GM23338 (cell line): ENCODE measurements around the gene SEC61G. TPM values are rescaled to one million over a fixed set of nuclear protein-coding genes. Genes with fewer than 3 reads are reported as not detected.

Experiments used
- ATAC-seq: fragments of 200-7000 bp; cut with Tn5 transposase; 3 replicates; pipeline ENCODE4 v1.9.1; 2020
- DNase-seq: peaks from one replicate; pipeline ENCODE4 v3.0.0-alpha.2; 2015; ENCODE audit warnings: low spot score
- H2AFZ ChIP-seq: fragments of 200-600 bp; sonication (generic); 2 replicates; pipeline ENCODE4 v1.8.0; 2016; ENCODE audit warnings: antibody characterized with exemption, mild to moderate bottlenecking, moderate library complexity
- H3F3A ChIP-seq: fragments of 200-600 bp; sonication (generic); replicated peaks from 2 replicates; pipeline ENCODE4 v1.8.0; 2017; ENCODE audit warnings: antibody characterized with exemption, mixed run types, low read depth
- H3K27ac ChIP-seq: fragments of 200-600 bp; sonication (generic); 2 replicates; pipeline ENCODE4 v1.6.1; 2016; ENCODE audit warnings: low read depth
- H3K27me3 ChIP-seq: fragments of 200-600 bp; sonication (generic); 2 replicates; pipeline ENCODE4 v1.8.0; 2016; ENCODE audit warnings: mild to moderate bottlenecking, mixed run types, moderate library complexity; ENCODE audit not compliant: insufficient read depth
- H3K36me3 ChIP-seq: fragments of 200-600 bp; sonication (generic); 2 replicates; pipeline ENCODE4 v1.8.0; 2016; ENCODE audit warnings: mild to moderate bottlenecking; ENCODE audit not compliant: insufficient read depth
- H3K4me1 ChIP-seq: fragments of 200-600 bp; sonication (generic); 2 replicates; pipeline ENCODE4 v1.8.0; 2016; ENCODE audit warnings: mild to moderate bottlenecking, moderate library complexity; ENCODE audit not compliant: insufficient read depth
- H3K4me2 ChIP-seq: fragments of 200-600 bp; sonication (generic); 2 replicates; pipeline ENCODE4 v1.7.1; 2017; ENCODE audit warnings: mixed run types
- H3K4me3 ChIP-seq: fragments of 200-600 bp; sonication (generic); 2 replicates; pipeline ENCODE4 v1.6.1; 2016; ENCODE audit warnings: mixed run types
- H3K79me2 ChIP-seq: fragments of 200-600 bp; sonication (generic); replicated peaks from 2 replicates; pipeline ENCODE4 v1.8.0; 2017; ENCODE audit warnings: mild to moderate bottlenecking; ENCODE audit not compliant: insufficient read depth
- H3K9me2 ChIP-seq: fragments of 200-600 bp; sonication (generic); 2 replicates; pipeline ENCODE4 v1.8.0; 2017; ENCODE audit not compliant: insufficient read depth
- H4K20me1 ChIP-seq: fragments of 200-600 bp; sonication (generic); replicated peaks from 2 replicates; pipeline ENCODE4 v1.8.0; 2017; ENCODE audit warnings: mild to moderate bottlenecking; ENCODE audit not compliant: insufficient read depth
- H3K27ac Mint-ChIP-seq: 2 replicates; pipeline ENCODE4 v1.8.0; 2020; ENCODE audit warnings: inconsistent platforms, mild to moderate bottlenecking, moderate library complexity, mixed read lengths
- H3K27me3 Mint-ChIP-seq: 3 replicates; pipeline ENCODE4 v1.8.0; 2022; ENCODE audit warnings: low read depth, mild to moderate bottlenecking, moderate library complexity, mixed read lengths, inconsistent platforms; ENCODE audit not compliant: insufficient read depth, poor library complexity
- H3K36me3 Mint-ChIP-seq: 3 replicates; pipeline ENCODE4 v1.8.0; 2021; ENCODE audit warnings: low read depth, mild to moderate bottlenecking, inconsistent platforms, moderate library complexity, mixed read lengths
- H3K4me1 Mint-ChIP-seq: 3 replicates; pipeline ENCODE4 v1.8.0; 2020; ENCODE audit warnings: mild to moderate bottlenecking, inconsistent platforms, mixed read lengths
- H3K4me3 Mint-ChIP-seq: 3 replicates; pipeline ENCODE4 v1.8.0; 2021; ENCODE audit warnings: moderate library complexity, mild to moderate bottlenecking, inconsistent platforms, mixed read lengths
- H3K9me3 Mint-ChIP-seq: 3 replicates; pipeline ENCODE4 v1.8.0; 2020; ENCODE audit warnings: moderate library complexity, mild to moderate bottlenecking, inconsistent platforms, mixed read lengths
- CREB1 ChIP-seq: fragments of 250-450 bp; sonication (Bioruptor Pico); IDR thresholded peaks from 2 replicates; pipeline ENCODE4 v1.5.0; 2020; ENCODE audit warnings: low read depth, mild to moderate bottlenecking, moderate library complexity
- EZH2phosphoT487 ChIP-seq: fragments of 200-600 bp; sonication (generic); IDR thresholded peaks from one replicate; pipeline ENCODE4 v1.8.1; 2018; ENCODE audit warnings: antibody characterized with exemption; ENCODE audit not compliant: unreplicated experiment
- JUNB ChIP-seq: IDR thresholded peaks from one replicate; pipeline ENCODE4 v1.6.1; 2016; ENCODE audit warnings: antibody characterized with exemption; ENCODE audit not compliant: unreplicated experiment
- NANOG ChIP-seq: IDR thresholded peaks from 2 replicates; pipeline ENCODE4 v1.6.1; 2016; ENCODE audit warnings: antibody characterized with exemption, borderline replicate concordance
- POLR2AphosphoS5 ChIP-seq: IDR thresholded peaks from 2 replicates; pipeline ENCODE4 v1.6.1; 2016; ENCODE audit warnings: antibody characterized with exemption, low read depth
- REST ChIP-seq: IDR thresholded peaks from one replicate; pipeline ENCODE4 v1.6.1; 2018; ENCODE audit warnings: antibody characterized with exemption; ENCODE audit not compliant: unreplicated experiment
- STAT1 ChIP-seq: IDR thresholded peaks from one replicate; pipeline ENCODE4 v1.6.1; 2016; ENCODE audit warnings: antibody characterized with exemption; ENCODE audit not compliant: unreplicated experiment
- ZNF462 ChIP-seq: fragments of 250-450 bp; sonication (Bioruptor Pico); IDR thresholded peaks from 2 replicates; pipeline ENCODE4 v1.5.0; 2020; ENCODE audit warnings: mild to moderate bottlenecking, moderate library complexity
- polyA plus RNA-seq: library from polyadenylated mRNA; unstranded; fragments of >200 nt; fragmentation: Nextera tagmentation; extraction: Ambion mirVana; gene quantifications from 2 replicates; pipeline ENCODE4 v1.2.1, GENCODE V29; 2016
- total RNA-seq: library from RNA; depleted of rRNA; stranded (reverse); fragments of >200 nt; shearing (Covaris generic); gene quantifications from 2 replicates; pipeline ENCODE4 v1.2.3, GENCODE V29; 2014
- TF ChIP-seq, protein P1 (sequence below), 2 experiments: fragments of 200-600 bp in 1 of 2; sonication (generic) in 1 of 2; conservative IDR thresholded peaks; 2 replicates each; pipeline versions ENCODE4 v1.5.1 to v1.6.1; 2016 to 2017; ENCODE audit warnings: antibody characterized with exemption in 2 of 2, low read depth in 2 of 2, mild to moderate bottlenecking in 2 of 2, moderate library complexity in 1 of 2

The SEC61G gene
- total and polyA plus RNA-seq, 2 experiments from 2014 or later = 350 to 497 TPM

DNA sequence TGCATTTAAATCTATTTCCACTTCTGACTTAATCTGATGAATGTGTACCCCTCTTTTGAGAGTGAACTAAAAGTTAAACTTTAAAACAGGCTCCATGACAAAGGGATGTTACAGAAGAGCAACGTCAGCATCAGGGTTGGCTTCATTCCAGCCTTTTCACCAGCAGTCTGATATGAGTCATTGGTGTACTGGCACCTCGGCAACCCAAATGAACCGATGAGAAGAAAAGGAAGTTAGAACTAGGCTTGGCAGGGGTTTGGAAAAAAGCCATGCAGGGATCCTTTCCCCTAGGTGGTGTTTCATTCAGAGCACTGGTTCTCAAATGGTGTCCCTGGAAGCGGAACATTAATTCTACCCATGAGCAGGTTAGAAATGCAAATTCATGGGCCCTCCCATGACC lies 53.6 kb downstream of the SEC61G start:
- Mint-ChIP-seq H3K4me3 (no peak overlapping the region), H3K36me3 (peaks cover 18% of the 10 kb centered on the region; the same call in 2 of the 3 replicates), H3K27ac (no peak overlapping the region), H3K9me3 (peaks cover 31% of the 10 kb centered on the region), H3K4me1 (peaks cover 6% of the 10 kb centered on the region; the same call in 1 of the 3 replicates), H3K27me3 (peaks cover 4% of the 10 kb centered on the region)
- Histone ChIP-seq H3K4me2 (no peak overlapping the region), H3K27ac (no peak overlapping the region), H3K36me3 (peaks cover 10% of the 10 kb centered on the region), H2AFZ (0 out of 2 replicates have a peak overlapping the region, but pooled peaks have one; percentile 39), H4K20me1 (no peaks in the 10 kb centered on the region), H3K4me1 (peaks cover 10% of the 10 kb centered on the region; the same call in 1 of the 2 replicates), H3F3A (no peaks in the 10 kb centered on the region), H3K9me2 (peaks cover 3% of the 10 kb centered on the region; the same call in 1 of the 2 replicates), H3K79me2 (no peaks in the 10 kb centered on the region), H3K4me3 (no peak overlapping the region), H3K27me3 (no peaks in the 10 kb centered on the region)
- DNase-seq (no peak), ATAC-seq (no peak)
- TF ChIP-seq NANOG = no peak
- no peak for TF ChIP-seq POLR2AphosphoS5
- TF ChIP-seq CREB1 = no peak
- TF ChIP-seq ZNF462 (CRISPR knock-in tag) = no peak
- TF ChIP-seq STAT1 = no peak
- TF ChIP-seq, protein P1, sequence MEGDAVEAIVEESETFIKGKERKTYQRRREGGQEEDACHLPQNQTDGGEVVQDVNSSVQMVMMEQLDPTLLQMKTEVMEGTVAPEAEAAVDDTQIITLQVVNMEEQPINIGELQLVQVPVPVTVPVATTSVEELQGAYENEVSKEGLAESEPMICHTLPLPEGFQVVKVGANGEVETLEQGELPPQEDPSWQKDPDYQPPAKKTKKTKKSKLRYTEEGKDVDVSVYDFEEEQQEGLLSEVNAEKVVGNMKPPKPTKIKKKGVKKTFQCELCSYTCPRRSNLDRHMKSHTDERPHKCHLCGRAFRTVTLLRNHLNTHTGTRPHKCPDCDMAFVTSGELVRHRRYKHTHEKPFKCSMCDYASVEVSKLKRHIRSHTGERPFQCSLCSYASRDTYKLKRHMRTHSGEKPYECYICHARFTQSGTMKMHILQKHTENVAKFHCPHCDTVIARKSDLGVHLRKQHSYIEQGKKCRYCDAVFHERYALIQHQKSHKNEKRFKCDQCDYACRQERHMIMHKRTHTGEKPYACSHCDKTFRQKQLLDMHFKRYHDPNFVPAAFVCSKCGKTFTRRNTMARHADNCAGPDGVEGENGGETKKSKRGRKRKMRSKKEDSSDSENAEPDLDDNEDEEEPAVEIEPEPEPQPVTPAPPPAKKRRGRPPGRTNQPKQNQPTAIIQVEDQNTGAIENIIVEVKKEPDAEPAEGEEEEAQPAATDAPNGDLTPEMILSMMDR (conservative IDR thresholded peaks at IDR 0.05; ENCODE audit: low read depth in 2 of 2) = no peak
- TF ChIP-seq JUNB = no peak
- TF ChIP-seq EZH2phosphoT487 = no peak
- no peak for TF ChIP-seq REST
